Measurements from ENCODE around the gene SYT5. TPM values are rescaled to one million over a fixed set of nuclear protein-coding genes. Genes with fewer than 3 reads are reported as not detected.

Gene SYT5
- polyA plus RNA-seq, 1 donor (not counting 4 experiments of a cell fraction or from before 2014, with no cell fraction given) = 0.33 TPM

GRCh38 chr19:55188625-55189024, 8.5 kb upstream of the SYT5 start:
- H3K9me1 ChIP-seq (ENCODE audit: control insufficient read depth, extremely low read depth, insufficient read depth, low read length) = no peaks in the 10 kb centered on the region
- dilution Hi-C loops (cut with MboI; ENCODE audit: extremely low pct_ligation_motif_present, low sequenced_read_pairs) = no loop called here
- H3K4me3 ChIP-seq (ENCODE audit: control insufficient read depth in 2 of 3, extremely low read depth in 1 of 3, insufficient read depth in 2 of 3, low read depth in 1 of 3, low read length in 3 of 3) = peak overlapping the region in 1 of 3 experiments; percentile 16
- no peak for DNase-seq (ENCODE audit: low read depth, low spot score)
- TF ChIP-seq EZH2 (IDR thresholded peaks at IDR 0.05; ENCODE audit: low read length) (no peak), CTCF (optimal IDR thresholded peaks at IDR 0.05 in 1 of 3, IDR thresholded peaks at IDR 0.05 in 1 of 3, conservative IDR thresholded peaks at IDR 0.05 in 1 of 3; ENCODE audit: extremely low read depth in 1 of 3, insufficient read depth in 2 of 3, low read length in 3 of 3) (no peak)
- H3K79me2 ChIP-seq (ENCODE audit: control insufficient read depth, insufficient read depth, low read length) = no peaks in the 10 kb centered on the region
- no peak overlapping the region for H2AFZ ChIP-seq (ENCODE audit: control insufficient read depth, low read length)
- H3K4me2 ChIP-seq (ENCODE audit: control insufficient read depth, extremely low read depth, insufficient read depth, low read depth, low read length) = peak overlapping the region; percentile 33
- H3K4me1 ChIP-seq (ENCODE audit: control insufficient read depth, extremely low read depth, insufficient read depth, low read length) = peaks cover 8% of the 10 kb centered on the region
- no peaks in the 10 kb centered on the region for H4K20me1 ChIP-seq (ENCODE audit: control insufficient read depth, extremely low read depth, insufficient read depth, low read length)
- peak overlapping the region; percentile 89 for H3K27ac ChIP-seq (ENCODE audit: control insufficient read depth, insufficient read depth, low read length)
- H3K36me3 ChIP-seq (ENCODE audit: control insufficient read depth in 2 of 2, extremely low read depth in 1 of 2, insufficient read depth in 2 of 2, low read length in 2 of 2) = no peaks in the 10 kb centered on the region
- no peaks in the 10 kb centered on the region for H3K27me3 ChIP-seq (ENCODE audit: control insufficient read depth, extremely low read depth, insufficient read depth, low read length)
- H3K9ac ChIP-seq (ENCODE audit: control insufficient read depth, extremely low read depth, insufficient read depth, low read length) = peak overlapping the region; percentile 54
- FAIRE-seq = no peak
- H3K9me3 ChIP-seq (ENCODE audit: control insufficient read depth, low read depth, low read length) = no peaks in the 10 kb centered on the region

GRCh38 chr19:55186080-55186479, 6.0 kb upstream of the SYT5 start:
- Histone ChIP-seq H3K4me3 (ENCODE audit: control insufficient read depth in 2 of 3, extremely low read depth in 1 of 3, insufficient read depth in 2 of 3, low read depth in 1 of 3, low read length in 3 of 3) (no peak overlapping the region), H3K36me3 (ENCODE audit: control insufficient read depth in 2 of 2, extremely low read depth in 1 of 2, insufficient read depth in 2 of 2, low read length in 2 of 2) (no peaks in the 10 kb centered on the region), H3K9me1 (ENCODE audit: control insufficient read depth, extremely low read depth, insufficient read depth, low read length) (no peaks in the 10 kb centered on the region), H3K79me2 (ENCODE audit: control insufficient read depth, insufficient read depth, low read length) (no peaks in the 10 kb centered on the region), H3K27me3 (ENCODE audit: control insufficient read depth, extremely low read depth, insufficient read depth, low read length) (peaks cover 5% of the 10 kb centered on the region), H3K9ac (ENCODE audit: control insufficient read depth, extremely low read depth, insufficient read depth, low read length) (no peak overlapping the region), H2AFZ (ENCODE audit: control insufficient read depth, low read length) (no peak overlapping the region), H3K27ac (ENCODE audit: control insufficient read depth, insufficient read depth, low read length) (no peak overlapping the region), H3K4me1 (ENCODE audit: control insufficient read depth, extremely low read depth, insufficient read depth, low read length) (peaks cover 8% of the 10 kb centered on the region), H3K9me3 (ENCODE audit: control insufficient read depth, low read depth, low read length) (no peaks in the 10 kb centered on the region), H3K4me2 (ENCODE audit: control insufficient read depth, extremely low read depth, insufficient read depth, low read depth, low read length) (no peak overlapping the region), H4K20me1 (ENCODE audit: control insufficient read depth, extremely low read depth, insufficient read depth, low read length) (no peaks in the 10 kb centered on the region)
- no peak for TF ChIP-seq EZH2 (IDR thresholded peaks at IDR 0.05; ENCODE audit: low read length)
- no peak for TF ChIP-seq CTCF (optimal IDR thresholded peaks at IDR 0.05 in 1 of 3, IDR thresholded peaks at IDR 0.05 in 1 of 3, conservative IDR thresholded peaks at IDR 0.05 in 1 of 3; ENCODE audit: extremely low read depth in 1 of 3, insufficient read depth in 2 of 3, low read length in 3 of 3)
- no peak for DNase-seq (ENCODE audit: low read depth, low spot score)
- dilution Hi-C loops (cut with MboI; ENCODE audit: extremely low pct_ligation_motif_present, low sequenced_read_pairs) = no loop called here
- FAIRE-seq = no peak

All from keratinocyte (primary cell).